ENCODE data around the gene BID.
"Not testable (repeated sequence)": the region's sequence is repeated elsewhere in the genome, so short reads cannot be mapped to it uniquely, and the experiment has no call there.

The BID gene

DNA sequence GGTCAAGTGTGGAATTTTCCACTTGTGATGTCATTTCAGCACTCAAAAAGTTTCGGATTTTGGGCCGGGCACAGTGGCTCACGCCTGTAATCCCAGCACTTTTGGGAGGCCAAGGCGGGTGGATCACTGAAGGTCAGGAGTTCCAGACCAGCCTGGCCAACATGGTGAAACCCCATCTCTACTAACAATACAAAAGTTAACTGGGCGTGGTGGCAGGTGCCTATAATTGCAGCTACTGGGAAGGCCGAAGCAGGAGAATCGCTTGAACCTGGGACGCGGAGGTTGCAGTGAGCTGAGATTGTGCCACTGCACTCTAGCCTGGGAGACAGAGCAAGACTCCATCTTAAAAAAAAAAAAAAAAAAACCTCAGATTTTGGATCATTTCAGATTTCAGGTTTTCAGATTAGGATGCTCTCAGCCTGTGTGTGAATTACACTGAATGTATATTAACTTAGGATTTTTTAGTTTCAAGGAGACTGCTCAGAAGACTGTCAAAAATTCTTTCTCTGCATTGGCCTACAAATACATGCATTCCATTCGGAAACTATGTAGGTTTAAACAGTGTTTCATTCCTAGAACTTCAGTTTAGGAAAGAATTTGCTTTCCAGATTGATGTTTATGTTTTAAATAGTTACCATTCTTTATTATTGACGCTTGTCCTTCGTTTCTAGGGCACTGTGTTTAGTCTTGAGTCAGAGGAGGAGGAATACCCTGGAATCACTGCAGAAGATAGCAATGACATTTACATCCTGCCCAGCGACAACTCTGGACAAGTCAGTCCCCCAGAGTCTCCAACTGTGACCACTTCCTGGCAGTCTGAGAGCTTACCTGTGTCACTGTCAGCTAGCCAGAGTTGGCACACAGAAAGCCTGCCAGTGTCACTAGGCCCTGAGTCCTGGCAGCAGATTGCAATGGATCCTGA is 48.0 kb downstream of the BID start:
- peak in 2 of 42 donors; percentile 13 to 39 for DNase-seq
- intact Hi-C loops (cut with DNase I) = no loop called here

DNA sequence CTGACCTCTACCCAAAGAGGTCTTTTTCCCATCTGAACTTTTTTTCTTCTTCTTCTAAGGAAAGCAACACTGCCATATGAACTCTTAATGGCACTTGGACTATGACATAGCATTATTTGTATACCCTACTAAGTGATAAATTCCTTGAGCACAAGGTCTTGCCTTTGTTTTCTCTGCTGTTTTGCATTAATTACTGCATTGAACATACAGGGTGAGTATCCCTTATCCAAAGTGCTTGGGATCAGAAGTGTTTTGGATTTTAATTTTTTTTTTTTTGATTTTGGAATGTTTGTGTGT is 48.8 kb downstream of the BID start:
- DNase-seq = no peak
- intact Hi-C loops (cut with DNase I) = no loop called here

DNA sequence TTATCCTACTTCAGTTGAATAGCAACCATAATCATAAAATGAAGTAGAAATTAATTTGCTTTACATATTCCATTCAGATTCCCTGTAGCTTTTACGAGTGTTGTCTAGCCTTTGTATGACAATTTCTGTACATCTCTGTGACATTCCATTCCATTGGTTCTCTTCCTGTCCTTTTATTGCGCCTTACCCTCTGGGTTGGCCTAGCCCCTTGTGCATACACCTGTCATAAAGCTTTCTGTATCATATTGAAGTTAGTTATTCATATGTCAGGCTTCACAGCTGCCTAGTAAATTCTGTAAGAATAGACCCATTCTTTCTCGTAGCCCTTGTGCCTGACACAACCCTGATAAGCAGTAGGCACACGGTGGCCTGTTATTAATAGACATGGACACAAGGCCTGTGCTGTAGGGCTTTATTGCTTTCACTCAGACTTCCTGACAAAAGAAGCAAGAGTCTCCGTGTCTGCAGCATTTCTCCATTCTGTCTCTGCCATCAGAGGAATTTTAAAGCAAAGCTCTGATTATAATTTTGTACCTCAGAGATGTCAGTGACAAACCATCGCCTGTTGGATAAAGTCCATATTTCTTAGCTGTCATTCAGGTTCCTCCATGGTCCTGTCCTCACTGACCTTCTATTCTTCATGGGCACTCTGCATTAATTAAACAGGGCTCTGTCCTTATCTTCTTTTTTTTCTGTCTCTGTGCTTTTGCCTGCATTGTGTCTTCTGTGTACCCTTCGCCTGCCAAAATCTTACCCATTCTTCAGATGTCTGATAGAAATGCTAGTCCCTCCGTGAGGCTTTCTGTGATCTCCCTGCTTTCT is 49.4 kb downstream of the BID start:
- peak in 4 of 42 donors; percentile 19 to 43 (median 28) for DNase-seq
- intact Hi-C loops (cut with DNase I) = no loop called here

DNA sequence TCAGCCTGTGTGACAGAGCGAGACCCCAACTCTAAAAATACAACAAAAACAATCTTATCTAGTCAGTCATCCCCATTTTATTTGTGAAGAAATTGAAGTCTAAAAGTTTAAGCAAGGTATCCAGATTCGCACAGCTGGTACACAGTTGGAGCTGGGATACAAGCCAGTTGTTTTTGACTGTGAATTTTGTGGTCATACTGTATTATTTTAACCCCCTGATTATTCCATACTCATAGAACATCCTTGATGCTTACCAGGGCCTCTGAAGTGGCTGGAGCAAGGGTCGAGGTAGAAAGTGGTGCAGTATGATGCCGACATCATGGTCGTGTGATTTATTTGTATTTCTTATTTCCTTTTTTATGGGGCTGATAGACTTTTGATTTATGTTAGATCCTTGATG is 50.0 kb downstream of the BID start:
- intact Hi-C loops (cut with DNase I) = no loop called here
- no peak for DNase-seq

DNA sequence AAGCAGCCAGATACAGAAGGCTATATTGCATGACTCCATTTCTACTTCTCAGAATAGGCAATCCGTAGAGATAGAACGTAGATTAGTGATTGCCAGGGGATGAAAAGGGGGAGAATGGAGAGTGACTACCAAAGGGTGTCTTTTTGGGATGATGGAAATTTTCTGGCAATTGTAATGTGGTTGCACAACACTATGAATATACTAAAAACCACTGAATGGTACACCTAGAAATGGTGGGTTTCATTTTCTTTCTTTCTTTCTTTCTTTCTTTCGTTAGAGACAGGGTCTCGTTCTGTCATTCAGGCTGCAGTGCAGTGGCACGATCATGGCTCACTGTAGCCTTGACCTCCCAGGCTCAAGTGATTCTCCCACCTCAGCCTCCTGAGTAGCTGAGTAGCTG is 54.4 kb downstream of the BID start:
- intact Hi-C loops (cut with DNase I) = no loop called here
- DNase-seq = no peak

DNA sequence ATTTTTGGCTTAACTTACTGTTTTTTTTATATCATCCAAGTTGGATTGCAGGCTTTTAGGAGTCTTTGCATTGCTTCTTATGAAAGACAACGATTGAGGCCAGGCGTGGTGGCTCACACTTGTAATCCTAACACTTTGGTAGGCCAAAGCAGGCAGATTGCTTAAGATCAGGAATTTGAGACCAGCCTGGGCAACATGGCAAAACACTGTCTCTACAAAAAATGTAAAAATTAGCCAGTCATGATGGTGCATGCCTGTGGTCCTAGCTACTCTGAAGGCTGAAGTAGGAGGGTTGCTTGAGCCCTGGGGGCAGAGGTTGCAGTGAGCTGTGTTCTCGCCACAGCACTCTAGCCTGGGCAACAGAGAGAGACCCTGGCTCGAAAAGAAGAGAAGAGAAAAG is 56.6 kb downstream of the BID start:
- no peak for DNase-seq
- intact Hi-C loops (cut with DNase I) = no loop called here

DNA sequence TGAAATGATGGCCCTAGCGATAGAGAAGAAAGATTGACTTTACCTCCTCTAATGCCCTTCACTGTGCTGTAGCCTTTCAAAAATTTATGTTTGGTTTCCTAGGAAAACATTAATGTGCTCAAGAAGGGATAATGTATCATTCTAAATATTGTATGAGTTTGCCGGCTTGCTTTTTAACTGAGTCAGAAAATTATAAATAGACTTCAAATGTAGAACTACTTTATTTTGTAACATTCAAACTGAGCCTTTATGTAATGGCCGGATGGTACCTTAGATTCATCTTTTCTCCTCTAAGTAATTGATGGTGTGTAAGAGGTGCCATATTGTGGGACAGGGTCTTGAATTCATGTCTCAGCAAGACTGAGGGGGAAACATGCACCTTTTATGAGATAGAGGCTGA is 57.7 kb downstream of the BID start:
- intact Hi-C loops (cut with DNase I) = no loop called here
- DNase-seq = no peak

DNA sequence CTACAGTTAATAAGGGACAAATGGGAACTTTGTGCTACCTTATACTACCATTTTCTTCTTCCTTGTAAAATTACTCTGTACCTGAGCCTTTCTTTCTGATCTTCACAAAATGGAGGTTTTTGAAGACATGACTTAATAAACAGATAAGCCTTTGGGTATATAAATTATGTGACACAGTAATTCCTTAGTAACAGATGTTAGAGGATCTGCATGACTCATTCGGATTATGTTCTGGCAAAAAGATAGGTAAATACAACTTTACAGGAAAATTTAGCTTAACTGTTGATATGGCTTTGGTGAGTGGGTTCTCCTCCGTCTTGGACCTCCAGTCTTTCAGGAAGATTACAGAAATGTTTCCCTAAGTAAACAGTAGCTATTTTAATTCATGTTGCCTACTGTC is 61.8 kb downstream of the BID start:
- no peak for DNase-seq
- intact Hi-C loops (cut with DNase I) = no loop called here

DNA sequence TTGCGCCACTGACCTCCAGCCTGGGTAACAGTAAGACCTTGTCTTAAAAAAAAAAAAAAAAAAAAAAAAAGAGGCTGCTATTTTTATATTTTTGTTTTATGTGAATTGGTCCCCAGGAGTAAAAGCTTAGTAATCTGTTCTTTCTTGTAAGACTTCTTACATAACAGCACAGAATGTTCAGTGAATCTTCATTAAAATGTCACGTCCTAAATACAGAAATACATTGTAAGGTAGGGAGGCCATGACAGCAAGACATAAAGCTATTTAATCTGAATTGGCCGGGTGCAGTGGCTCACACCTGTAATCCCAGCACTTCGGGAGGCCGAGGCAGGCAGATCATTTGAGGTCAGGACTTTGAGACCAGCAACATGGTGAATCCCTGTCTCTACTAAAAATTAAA is 64.2 kb downstream of the BID start:
- intact Hi-C loops (cut with DNase I) = no loop called here

DNA sequence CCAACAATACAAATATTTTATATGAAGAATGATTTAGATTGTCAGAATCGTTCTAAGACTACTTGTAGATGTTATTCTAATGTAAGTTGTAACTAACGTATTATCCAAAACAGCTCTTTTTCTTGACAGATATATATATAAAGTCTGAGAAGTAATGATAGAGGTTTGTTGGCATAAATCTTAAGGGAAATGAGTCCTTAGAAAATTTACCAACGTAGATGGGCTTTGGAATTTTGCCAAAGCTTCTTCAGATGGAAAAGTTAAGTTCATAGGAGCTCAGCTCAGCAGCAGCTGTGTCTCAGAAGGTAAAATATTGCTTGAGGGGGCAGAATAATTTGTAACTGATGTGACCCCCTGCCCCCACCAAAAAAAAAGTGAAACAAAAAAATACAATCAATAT is 66.7 kb downstream of the BID start:
- no peak for DNase-seq
- intact Hi-C loops (cut with DNase I) = no loop called here

More for the DNA sequence above, 64.2 kb downstream of the BID start:
- no peak for DNase-seq

DNA sequence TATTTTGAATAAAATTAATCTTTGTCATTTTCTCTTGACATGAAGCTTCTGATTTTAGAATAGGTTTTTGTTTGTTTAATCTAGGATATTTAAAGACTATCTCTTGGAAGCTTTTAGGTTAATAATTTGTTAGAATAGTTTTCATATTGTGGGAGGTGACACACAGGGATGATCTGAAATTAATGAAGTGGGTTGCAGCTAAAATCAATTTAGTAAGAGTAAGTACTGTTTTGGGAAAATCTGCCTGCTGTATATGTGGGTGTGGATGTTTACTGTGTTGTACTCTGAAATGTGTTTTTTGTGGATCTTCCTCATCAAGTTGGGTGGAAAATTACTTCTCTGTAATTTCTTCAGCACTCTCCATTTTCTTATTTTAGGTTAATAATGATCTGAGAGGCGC is 67.3 kb downstream of the BID start:
- intact Hi-C loops (cut with DNase I) = no loop called here
- no peak for DNase-seq

DNA sequence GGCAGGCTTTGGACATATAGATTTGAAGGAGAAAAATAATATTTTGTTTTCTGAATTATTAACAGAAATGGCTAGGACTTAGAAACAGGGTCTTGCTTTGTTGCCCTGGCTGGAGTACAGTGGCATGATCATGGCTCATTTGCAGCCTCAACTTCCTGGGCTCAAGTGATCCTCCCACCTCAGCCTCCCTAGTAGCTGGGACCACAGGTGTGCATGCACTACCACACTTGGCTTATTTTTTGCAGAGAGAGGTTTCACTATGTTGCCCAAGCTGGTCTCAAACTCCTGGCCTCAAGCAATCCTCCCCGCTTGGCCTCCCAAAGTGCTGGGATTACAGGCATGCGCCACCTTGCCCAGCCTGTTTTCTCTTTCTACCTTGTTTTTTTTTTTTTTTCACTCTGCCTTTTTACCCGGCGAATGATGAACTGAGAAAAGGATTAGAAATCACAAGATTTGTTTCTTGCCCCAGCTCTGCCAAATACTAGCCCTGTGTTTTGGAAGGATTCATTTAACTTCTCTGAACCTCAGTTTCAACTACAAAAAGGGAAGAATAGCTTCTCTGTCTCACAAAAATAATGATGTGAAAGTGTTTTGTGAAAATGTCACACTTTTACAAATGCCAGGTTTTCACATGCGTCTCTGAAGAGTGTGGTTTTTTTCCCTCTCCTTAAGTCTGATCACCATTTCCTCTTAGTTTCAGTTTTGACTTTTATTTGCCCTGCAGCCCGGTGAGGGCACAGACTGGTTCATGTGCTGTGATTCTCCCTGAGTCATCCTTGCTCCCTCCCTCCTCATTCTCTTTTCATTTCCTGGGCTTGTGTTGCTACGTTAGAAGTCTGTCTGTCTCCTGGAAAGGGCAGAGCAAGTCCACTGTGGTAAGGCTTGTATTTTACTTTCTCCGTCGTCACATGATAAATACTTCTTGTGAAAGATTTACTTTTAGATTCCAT is 68.0 kb downstream of the BID start:
- intact Hi-C loops (cut with DNase I) = no loop called here

DNA sequence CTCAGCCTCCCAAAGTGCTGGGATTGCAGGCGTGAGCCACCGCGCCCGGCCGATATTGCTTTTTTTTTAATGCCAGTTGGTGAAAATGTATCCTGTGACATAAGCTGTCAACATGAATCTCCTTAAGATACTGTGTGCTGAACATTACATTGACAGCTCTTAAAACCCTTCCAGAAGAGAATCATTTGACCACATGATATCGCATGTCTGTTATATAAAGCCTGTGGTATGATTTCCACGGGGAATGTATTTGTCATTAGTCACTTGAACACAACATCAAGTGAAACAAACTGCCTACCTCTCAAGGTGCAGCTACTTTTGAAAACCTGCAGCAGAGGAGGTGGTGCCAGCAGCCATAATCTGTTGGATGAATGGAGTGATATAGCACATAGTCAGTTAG is 68.7 kb downstream of the BID start:
- intact Hi-C loops (cut with DNase I) = no loop called here
- no peak for DNase-seq

More for the DNA sequence above, 68.0 kb downstream of the BID start:
- DNase-seq = peak in 34 of 42 donors; percentile 15 to 88 (median 52)

DNA sequence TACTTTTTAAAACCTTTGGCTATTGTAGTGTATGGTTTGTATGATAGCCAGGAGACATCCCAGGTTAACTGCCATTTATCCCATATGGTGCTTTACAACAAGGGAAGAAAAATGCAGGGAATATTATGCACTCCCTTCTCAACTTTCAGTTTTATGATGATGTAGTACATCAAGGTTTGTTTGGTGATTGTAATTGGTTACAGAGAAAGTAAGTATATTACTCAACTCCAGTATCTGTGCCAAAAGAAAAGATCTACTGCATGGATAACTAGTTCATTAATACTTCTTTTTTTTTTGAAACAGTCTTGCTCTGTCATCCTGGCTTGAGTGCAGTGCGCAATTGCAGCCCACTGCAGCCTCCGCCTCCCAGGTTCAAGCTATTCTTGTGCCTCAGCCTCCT is 70.5 kb downstream of the BID start:
- no peak for DNase-seq
- intact Hi-C loops (cut with DNase I) = no loop called here

DNA sequence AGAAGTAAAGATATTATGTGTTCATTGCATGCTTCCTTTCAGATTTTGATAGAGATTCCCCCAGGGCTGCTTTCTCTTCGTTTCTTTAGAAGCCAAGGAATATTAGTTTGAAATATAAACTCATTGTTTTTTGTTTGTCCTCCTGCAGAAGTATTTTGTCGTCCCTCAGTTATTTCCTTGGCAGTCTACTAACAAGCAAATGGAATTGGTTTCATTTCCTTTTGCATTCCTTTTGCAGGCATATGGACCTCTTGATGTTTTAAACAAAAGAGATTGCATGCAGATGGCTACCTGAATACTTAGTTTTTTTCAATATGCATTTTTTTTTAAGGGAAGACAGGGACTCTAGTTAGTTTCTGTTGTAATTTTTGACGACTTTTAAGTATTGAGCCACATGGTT is 73.5 kb downstream of the BID start:
- no peak for DNase-seq
- intact Hi-C loops (cut with DNase I) = no loop called here

DNA sequence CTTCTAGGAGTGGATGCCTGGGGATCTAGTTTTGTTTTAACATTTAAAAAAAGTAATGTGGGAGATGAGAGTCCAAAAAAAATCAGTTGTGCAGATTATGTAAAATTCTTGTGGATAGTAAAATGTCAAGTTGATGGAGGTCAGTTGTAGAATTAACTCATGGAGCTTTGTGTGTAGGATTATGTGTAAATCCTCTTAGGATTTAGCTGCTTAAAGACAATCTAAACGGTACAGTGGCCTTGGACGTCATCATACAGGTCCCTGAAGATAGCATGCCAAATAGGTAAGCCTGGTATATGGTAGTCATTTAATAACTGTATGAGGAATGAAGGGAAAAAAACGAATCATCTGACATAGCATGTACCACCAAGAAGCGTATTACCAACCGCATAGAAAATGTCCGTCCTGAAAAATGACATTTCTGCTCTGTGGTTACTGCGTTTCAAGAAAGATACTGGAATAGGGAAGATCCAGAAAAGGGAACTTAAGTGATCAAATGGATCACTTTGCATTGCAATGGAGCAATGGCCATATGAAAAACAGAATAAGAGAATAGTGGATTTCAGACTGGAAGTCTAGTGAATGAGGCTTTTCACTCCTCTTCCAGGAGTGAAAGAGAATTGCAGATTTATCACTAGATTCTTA is 74.5 kb downstream of the BID start:
- intact Hi-C loops (cut with DNase I) = no loop called here
- no peak for DNase-seq

DNA sequence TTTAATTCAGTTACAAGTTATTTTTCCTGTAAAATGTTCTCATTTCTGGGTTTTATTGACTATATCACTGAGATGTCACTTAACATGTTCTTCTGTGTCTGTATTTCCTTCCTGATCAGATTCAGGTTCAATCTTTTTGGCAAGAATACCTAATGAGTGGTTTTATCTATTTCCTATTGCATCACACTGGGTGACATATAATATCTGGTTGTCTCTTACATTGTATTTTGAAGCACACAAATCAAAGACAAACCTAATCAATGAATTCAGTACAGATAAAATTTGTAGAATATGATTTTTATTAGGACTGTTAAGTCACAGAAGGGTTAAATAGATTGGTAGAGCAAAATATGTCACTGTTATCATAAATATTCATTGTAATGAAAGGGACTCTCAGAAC is 75.3 kb downstream of the BID start:
- no peak for DNase-seq
- intact Hi-C loops (cut with DNase I) = no loop called here

DNA sequence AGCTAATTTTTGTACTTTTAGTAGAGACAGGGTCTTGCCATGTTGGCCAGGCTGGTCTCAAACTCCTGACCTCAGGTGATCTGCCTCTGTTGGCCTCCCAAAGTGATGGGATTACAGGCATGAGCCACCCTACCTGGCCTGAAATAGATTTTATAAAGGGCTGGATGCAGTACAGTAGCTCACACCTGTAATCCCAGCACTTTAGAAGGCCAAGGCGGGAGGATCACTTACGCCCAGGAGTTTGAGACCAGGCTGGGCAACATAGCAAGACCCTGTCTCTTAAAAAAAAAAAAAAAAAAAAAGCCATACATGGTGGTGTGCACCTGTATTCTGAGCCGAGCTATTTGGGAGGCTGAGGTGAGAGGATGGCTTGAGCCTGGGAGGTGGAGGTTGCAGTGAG is 76.0 kb downstream of the BID start:
- intact Hi-C loops (cut with DNase I); DNase-seq: not testable (repeated sequence)

DNA sequence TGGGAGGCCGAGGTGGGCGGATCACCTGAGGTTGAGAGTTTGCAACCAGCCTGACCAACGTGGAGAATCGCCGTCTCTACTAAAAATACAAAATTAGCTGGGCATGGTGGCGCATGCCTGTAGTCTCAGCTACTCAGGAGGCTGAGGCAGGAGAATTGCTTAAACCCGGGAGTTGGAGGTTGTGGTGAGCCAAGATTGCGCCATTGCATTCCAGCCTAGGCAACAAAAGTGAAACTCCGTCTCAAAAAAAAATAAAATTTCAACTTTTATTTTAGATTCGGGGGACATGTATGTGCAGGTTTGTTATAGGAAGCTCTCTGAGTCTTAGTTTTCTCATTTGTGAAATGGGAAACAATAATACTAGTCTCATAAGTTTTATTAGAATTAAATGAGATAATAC is 77.1 kb downstream of the BID start:
- intact Hi-C loops (cut with DNase I); DNase-seq: not testable (repeated sequence)

Measured in head of caudate nucleus (tissue), 42 donors.